Liver (tissue), 9 donors: ENCODE measurements around the gene LATS2. TPM values are rescaled to one million over a fixed set of nuclear protein-coding genes. Genes with fewer than 3 reads are reported as not detected.

Source experiments
- DNase-seq: peaks from one replicate; pipeline ENCODE4 v3.0.0-alpha.2; 2017; ENCODE audit warnings: low spot score
- H3K27ac ChIP-seq, 2 donors: one replicate each; pipeline ENCODE4 v1.7.0; 2013; ENCODE audit warnings: inconsistent platforms in 2 of 2, low read length in 2 of 2, control low read depth in 1 of 2, low read depth in 1 of 2, mild to moderate bottlenecking in 1 of 2
- H3K27me3 ChIP-seq, 4 donors: one replicate each; pipeline versions ENCODE4 v1.6.1 to v1.7.0; 2013; ENCODE audit warnings: low read length in 3 of 4, inconsistent platforms in 1 of 4, mild to moderate bottlenecking in 1 of 4, moderate library complexity in 1 of 4; ENCODE audit not compliant: control insufficient read depth in 4 of 4, insufficient read depth in 4 of 4
- H3K36me3 ChIP-seq, 4 donors: one replicate each; pipeline versions ENCODE4 v1.6.1 to v1.7.0; 2013; ENCODE audit warnings: low read length in 3 of 4, mild to moderate bottlenecking in 3 of 4, low read depth in 1 of 4, moderate library complexity in 1 of 4; ENCODE audit not compliant: control insufficient read depth in 4 of 4, insufficient read depth in 3 of 4
- H3K4me1 ChIP-seq, 4 donors: one replicate each; pipeline versions ENCODE4 v1.6.1 to v1.7.0; 2013; ENCODE audit warnings: low read length in 3 of 4, mild to moderate bottlenecking in 3 of 4, moderate library complexity in 1 of 4; ENCODE audit not compliant: control insufficient read depth in 4 of 4, insufficient read depth in 4 of 4
- H3K4me3 ChIP-seq, 3 donors: one replicate each; pipeline versions ENCODE4 v1.6.1 to v1.7.0; 2013; ENCODE audit warnings: low read length in 3 of 3, control low read depth in 1 of 3, low read depth in 1 of 3, mild to moderate bottlenecking in 1 of 3
- H3K9ac ChIP-seq, 2 donors: one replicate each; pipeline ENCODE4 v1.7.0; 2013; ENCODE audit warnings: low read length in 2 of 2, mild to moderate bottlenecking in 2 of 2, moderate library complexity in 2 of 2, control low read depth in 1 of 2, low read depth in 1 of 2
- H3K9me3 ChIP-seq, 4 donors: one replicate each; pipeline versions ENCODE4 v1.6.1 to v1.7.0; 2013; ENCODE audit warnings: low read length in 3 of 4; ENCODE audit not compliant: control insufficient read depth in 4 of 4
- EGR1 ChIP-seq, 2 donors: IDR thresholded peaks; 2 replicates each; pipeline ENCODE4 v1.6.1; 2016 to 2018; ENCODE audit warnings: antibody characterized with exemption in 2 of 2, low read depth in 2 of 2
- FOXA1 ChIP-seq: IDR thresholded peaks from 2 replicates; pipeline ENCODE4 v1.6.1; 2016; ENCODE audit warnings: antibody characterized with exemption
- FOXA2 ChIP-seq: IDR thresholded peaks from 2 replicates; pipeline ENCODE4 v1.6.1; 2016; ENCODE audit warnings: antibody characterized with exemption
- GABPA ChIP-seq, 2 donors: IDR thresholded peaks in 1 of 2; conservative IDR thresholded peaks in 1 of 2; 2 replicates each; pipeline ENCODE4 v1.6.1; 2016; ENCODE audit warnings: antibody characterized with exemption in 2 of 2, mild to moderate bottlenecking in 1 of 2, moderate library complexity in 1 of 2
- HNF4A ChIP-seq, 2 donors: conservative IDR thresholded peaks; 2 replicates each; pipeline ENCODE4 v1.6.1; 2016; ENCODE audit warnings: antibody characterized with exemption in 2 of 2, mild to moderate bottlenecking in 2 of 2
- HNF4G ChIP-seq: IDR thresholded peaks from 2 replicates; pipeline ENCODE4 v1.6.1; 2016; ENCODE audit warnings: antibody characterized with exemption
- JUND ChIP-seq, 2 donors: IDR thresholded peaks; 2 replicates each; pipeline ENCODE4 v1.6.1; 2016; ENCODE audit warnings: antibody characterized with exemption in 2 of 2
- NR2F2 ChIP-seq: IDR thresholded peaks from 2 replicates; pipeline ENCODE4 v1.6.1; 2016; ENCODE audit warnings: antibody characterized with exemption
- RAD21 ChIP-seq, 2 donors: IDR thresholded peaks; 2 replicates each; pipeline ENCODE4 v1.6.1; 2016; ENCODE audit warnings: antibody characterized with exemption in 2 of 2, mild to moderate bottlenecking in 2 of 2
- RXRA ChIP-seq, 2 donors: IDR thresholded peaks; 2 replicates each; pipeline ENCODE4 v1.6.1; 2017 to 2018; ENCODE audit warnings: antibody characterized with exemption in 2 of 2, mild to moderate bottlenecking in 1 of 2
- SP1 ChIP-seq: IDR thresholded peaks from 2 replicates; pipeline ENCODE4 v1.6.1; 2018; ENCODE audit warnings: antibody characterized with exemption, mild to moderate bottlenecking
- TAF1 ChIP-seq: conservative IDR thresholded peaks from 2 replicates; pipeline ENCODE4 v1.6.1; 2016; ENCODE audit warnings: antibody characterized with exemption, mild to moderate bottlenecking
- YY1 ChIP-seq: IDR thresholded peaks from 2 replicates; pipeline ENCODE4 v1.6.1; 2016; ENCODE audit warnings: antibody characterized with exemption, mild to moderate bottlenecking
- WGBS: extraction: QIAGEN DNeasy Blood & Tissue Kit; methylation state at CpG from one replicate; pipeline ENCODE4 v1.1.7; 2013; 5-methylcytosine and 5-hydroxymethylcytosine counted together
- polyA plus RNA-seq, 2 donors: library from polyadenylated mRNA; stranded (reverse) in 1 of 2; unstranded in 1 of 2; fragments of 200-250 nt in 1 of 2; fragments of >200 nt in 1 of 2; fragmentation: Nextera tagmentation in 1 of 2; extraction: Ambion mirVana in 1 of 2; gene quantifications; one replicate each; pipeline versions ENCODE4 v1.2.1 to v1.2.3, GENCODE V29; 2013 to 2015
- total RNA-seq, 2 donors: library from RNA; depleted of rRNA; stranded (reverse); fragments of >200 nt; gene quantifications; one replicate each; pipeline ENCODE4 v1.2.3, GENCODE V29; 2014
- TF ChIP-seq, protein P1 (sequence below): IDR thresholded peaks from 2 replicates; pipeline ENCODE4 v1.6.1; 2016; ENCODE audit warnings: antibody characterized with exemption
- TF ChIP-seq, protein P2 (sequence below): IDR thresholded peaks from 2 replicates; pipeline ENCODE4 v1.6.1; 2016; ENCODE audit warnings: antibody characterized with exemption
- TF ChIP-seq, protein P3 (sequence below): fragments of 150-350 bp; IDR thresholded peaks from 2 replicates; pipeline ENCODE4 v1.5.1; 2017; ENCODE audit warnings: improper control_type of control experiment, low read depth, low read length; ENCODE audit not compliant: missing input control
- TF ChIP-seq, protein P4 (sequence below): IDR thresholded peaks from 2 replicates; pipeline ENCODE4 v1.6.1; 2016; ENCODE audit warnings: antibody characterized with exemption, mild to moderate bottlenecking
- TF ChIP-seq, protein P5 (sequence below): IDR thresholded peaks from 2 replicates; pipeline ENCODE4 v1.6.1; 2016; ENCODE audit warnings: antibody characterized with exemption
- donor health status: healthy.
- donor health status: healthy.
- donor health status: healthy.
- donor health status: healthy.
- donor health status: healthy.

The LATS2 gene
- 1 to 10 TPM; 4.1 to 7.0 TPM for total RNA-seq
- 1 to 10 TPM; 1.6 to 4.7 TPM for polyA plus RNA-seq

DNA sequence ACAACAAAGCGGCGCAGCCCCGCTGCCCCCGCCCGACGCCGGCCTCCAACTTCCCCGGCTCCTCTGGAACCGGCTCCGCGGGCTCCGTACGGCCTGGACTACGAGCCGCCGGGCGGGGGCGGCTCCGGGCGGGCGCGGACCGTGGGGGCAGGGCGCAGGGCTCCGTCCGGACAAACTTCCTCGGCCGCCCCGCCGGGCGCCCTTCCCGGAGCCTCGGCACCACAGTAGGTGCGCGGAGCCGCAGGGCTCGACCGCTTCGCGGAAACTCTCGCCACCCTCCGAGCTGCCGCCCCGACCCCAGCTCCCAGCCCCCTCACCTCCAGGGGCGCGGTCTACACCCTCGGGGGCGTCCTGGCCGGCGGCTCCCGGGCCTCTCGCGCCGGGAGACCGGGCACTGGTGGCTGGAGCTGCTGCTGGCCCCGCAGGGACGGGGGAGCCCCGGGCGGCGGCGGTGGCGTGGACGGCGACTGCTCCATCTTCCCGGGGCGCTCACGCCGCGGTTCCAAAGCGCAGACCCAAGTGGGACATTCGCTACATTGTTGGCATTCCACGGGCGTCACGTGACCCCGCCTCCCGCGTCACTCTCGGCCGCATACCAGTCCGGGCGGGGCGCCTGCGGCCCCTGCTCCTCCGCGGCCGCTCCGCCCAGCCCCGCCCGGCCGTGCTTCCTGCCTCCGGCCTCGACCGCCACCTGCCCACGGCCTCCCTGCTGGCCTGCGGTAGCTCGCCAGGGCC, at the start of gene LATS2:
Gene LATS2, minus strand, starts transcription at position 558 of the 735 bp plus-strand sequence. CDS start 15,560 bp downstream, outside the sequence.
- Histone ChIP-seq H3K9me3 (no peaks in the 10 kb centered on the region), H3K27me3 (no peaks in the 10 kb centered on the region), H3K4me1 (peaks cover 0 to 13% (median 8%) of the 10 kb centered on the region in 4 donors), H3K27ac (peak within 1 kb of the TSS; percentile 92 to 93), H3K9ac (peak within 1 kb of the TSS; percentile 26 to 66), H3K4me3 (peak within 1 kb of the TSS; percentile 68 to 99 (median 81)), H3K36me3 (no peaks in the 10 kb centered on the region)
- peak; percentile 89 for DNase-seq
- TF ChIP-seq FOXA2, result no peak
- no peak for TF ChIP-seq TAF1
- TF ChIP-seq, protein P1, sequence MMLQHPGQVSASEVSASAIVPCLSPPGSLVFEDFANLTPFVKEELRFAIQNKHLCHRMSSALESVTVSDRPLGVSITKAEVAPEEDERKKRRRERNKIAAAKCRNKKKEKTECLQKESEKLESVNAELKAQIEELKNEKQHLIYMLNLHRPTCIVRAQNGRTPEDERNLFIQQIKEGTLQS, result no peak
- TF ChIP-seq, protein P2, sequence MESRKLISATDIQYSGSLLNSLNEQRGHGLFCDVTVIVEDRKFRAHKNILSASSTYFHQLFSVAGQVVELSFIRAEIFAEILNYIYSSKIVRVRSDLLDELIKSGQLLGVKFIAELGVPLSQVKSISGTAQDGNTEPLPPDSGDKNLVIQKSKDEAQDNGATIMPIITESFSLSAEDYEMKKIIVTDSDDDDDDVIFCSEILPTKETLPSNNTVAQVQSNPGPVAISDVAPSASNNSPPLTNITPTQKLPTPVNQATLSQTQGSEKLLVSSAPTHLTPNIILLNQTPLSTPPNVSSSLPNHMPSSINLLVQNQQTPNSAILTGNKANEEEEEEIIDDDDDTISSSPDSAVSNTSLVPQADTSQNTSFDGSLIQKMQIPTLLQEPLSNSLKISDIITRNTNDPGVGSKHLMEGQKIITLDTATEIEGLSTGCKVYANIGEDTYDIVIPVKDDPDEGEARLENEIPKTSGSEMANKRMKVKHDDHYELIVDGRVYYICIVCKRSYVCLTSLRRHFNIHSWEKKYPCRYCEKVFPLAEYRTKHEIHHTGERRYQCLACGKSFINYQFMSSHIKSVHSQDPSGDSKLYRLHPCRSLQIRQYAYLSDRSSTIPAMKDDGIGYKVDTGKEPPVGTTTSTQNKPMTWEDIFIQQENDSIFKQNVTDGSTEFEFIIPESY, result no peak
- no peak for TF ChIP-seq HNF4G
- TF ChIP-seq, protein P3, sequence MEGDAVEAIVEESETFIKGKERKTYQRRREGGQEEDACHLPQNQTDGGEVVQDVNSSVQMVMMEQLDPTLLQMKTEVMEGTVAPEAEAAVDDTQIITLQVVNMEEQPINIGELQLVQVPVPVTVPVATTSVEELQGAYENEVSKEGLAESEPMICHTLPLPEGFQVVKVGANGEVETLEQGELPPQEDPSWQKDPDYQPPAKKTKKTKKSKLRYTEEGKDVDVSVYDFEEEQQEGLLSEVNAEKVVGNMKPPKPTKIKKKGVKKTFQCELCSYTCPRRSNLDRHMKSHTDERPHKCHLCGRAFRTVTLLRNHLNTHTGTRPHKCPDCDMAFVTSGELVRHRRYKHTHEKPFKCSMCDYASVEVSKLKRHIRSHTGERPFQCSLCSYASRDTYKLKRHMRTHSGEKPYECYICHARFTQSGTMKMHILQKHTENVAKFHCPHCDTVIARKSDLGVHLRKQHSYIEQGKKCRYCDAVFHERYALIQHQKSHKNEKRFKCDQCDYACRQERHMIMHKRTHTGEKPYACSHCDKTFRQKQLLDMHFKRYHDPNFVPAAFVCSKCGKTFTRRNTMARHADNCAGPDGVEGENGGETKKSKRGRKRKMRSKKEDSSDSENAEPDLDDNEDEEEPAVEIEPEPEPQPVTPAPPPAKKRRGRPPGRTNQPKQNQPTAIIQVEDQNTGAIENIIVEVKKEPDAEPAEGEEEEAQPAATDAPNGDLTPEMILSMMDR, result peak; percentile 13
- TF ChIP-seq EGR1 (IDR thresholded peaks at IDR 0.05; ENCODE audit: low read depth in 2 of 2), result no peak
- no peak for TF ChIP-seq GABPA (IDR thresholded peaks at IDR 0.05 in 1 of 2, conservative IDR thresholded peaks at IDR 0.05 in 1 of 2)
- TF ChIP-seq, protein P4, sequence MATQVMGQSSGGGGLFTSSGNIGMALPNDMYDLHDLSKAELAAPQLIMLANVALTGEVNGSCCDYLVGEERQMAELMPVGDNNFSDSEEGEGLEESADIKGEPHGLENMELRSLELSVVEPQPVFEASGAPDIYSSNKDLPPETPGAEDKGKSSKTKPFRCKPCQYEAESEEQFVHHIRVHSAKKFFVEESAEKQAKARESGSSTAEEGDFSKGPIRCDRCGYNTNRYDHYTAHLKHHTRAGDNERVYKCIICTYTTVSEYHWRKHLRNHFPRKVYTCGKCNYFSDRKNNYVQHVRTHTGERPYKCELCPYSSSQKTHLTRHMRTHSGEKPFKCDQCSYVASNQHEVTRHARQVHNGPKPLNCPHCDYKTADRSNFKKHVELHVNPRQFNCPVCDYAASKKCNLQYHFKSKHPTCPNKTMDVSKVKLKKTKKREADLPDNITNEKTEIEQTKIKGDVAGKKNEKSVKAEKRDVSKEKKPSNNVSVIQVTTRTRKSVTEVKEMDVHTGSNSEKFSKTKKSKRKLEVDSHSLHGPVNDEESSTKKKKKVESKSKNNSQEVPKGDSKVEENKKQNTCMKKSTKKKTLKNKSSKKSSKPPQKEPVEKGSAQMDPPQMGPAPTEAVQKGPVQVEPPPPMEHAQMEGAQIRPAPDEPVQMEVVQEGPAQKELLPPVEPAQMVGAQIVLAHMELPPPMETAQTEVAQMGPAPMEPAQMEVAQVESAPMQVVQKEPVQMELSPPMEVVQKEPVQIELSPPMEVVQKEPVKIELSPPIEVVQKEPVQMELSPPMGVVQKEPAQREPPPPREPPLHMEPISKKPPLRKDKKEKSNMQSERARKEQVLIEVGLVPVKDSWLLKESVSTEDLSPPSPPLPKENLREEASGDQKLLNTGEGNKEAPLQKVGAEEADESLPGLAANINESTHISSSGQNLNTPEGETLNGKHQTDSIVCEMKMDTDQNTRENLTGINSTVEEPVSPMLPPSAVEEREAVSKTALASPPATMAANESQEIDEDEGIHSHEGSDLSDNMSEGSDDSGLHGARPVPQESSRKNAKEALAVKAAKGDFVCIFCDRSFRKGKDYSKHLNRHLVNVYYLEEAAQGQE, result peak; percentile 45
- peak; percentile 50 to 56 for TF ChIP-seq RAD21 (IDR thresholded peaks at IDR 0.05)
- TF ChIP-seq RXRA (IDR thresholded peaks at IDR 0.05), result no peak
- no peak for TF ChIP-seq NR2F2
- TF ChIP-seq FOXA1, result no peak
- no peak for TF ChIP-seq JUND (IDR thresholded peaks at IDR 0.05)
- TF ChIP-seq YY1, result no peak
- no peak for TF ChIP-seq SP1
- TF ChIP-seq, protein P5, sequence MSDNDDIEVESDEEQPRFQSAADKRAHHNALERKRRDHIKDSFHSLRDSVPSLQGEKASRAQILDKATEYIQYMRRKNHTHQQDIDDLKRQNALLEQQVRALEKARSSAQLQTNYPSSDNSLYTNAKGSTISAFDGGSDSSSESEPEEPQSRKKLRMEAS, result peak; percentile 23
- no peak for TF ChIP-seq HNF4A (conservative IDR thresholded peaks at IDR 0.05)
- under 1% methylated on average over 96 of the region's 96 CpGs for WGBS
